Measurements from ENCODE around the gene FUBP3.

The FUBP3 gene

DNA sequence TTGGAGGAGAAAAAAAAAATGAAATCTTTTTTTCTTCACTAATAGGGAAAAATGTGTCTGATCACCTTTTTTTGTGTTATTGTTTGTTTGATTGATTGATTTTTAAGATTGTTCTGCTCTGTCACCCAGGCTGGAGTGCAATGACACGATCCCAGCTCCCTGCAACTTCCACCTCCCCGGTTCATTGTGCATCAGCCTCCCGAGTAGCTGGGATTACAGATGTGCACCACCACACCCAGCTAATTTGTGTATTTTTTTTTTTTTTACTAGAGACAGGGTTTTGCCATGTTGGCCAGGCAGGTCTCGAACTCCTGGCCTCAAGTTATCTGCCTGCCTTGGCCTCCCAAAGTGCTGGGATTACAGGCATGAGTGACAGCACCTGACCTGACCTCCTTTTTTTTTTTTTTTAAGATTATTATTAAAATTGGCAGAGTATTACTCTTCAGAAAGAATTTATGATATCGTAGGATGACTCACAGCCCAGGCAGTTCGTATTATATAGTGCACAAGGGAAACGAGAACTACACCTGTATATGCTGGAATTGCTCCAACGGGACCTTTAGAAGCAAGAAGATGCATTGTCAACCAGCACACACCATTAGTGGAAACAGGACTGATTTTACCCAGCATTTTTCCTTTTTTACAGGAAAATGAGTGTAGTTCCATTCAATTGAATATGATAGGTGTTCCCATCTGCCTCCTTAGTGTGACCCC is 27.7 kb downstream of the FUBP3 start:
- no peak for DNase-seq

DNA sequence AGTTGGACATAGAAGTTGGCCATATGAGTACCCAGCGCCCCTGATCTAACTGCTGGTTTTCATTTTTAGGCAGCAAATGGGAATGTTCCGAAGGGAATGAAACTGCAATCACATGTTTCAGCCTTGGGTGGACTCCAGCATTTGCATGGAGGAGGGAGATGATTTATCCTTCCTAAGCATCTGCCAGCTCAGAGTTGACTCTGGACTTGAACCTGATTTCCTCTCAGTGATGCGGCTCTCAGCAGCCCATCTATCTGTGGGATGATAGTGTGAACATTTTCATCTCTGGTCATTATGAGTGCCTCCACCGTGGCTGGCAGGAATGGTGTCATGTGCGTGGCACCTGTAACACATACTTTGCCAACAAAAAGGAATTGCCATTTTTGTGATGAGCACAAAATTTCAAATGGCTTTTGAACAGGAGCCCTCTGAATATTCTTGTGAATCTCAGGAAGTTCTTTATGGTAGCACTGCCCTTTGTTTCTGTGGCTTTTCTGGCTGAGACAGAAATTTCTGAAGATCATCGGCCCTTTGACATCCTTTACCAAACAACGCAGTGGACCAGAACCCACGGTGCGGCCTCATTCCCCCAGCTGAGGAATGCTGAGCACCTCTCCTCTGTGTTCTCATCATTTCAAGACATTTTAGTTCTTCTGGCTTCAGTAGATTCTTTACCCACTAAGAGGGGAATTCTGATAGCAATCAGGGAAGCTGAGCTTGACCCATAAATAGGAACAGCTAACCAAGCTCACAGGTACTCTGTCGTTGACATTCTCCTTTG is 28.5 kb downstream of the FUBP3 start:
- DNase-seq: peak in 1 of 51 donors; percentile 23

DNA sequence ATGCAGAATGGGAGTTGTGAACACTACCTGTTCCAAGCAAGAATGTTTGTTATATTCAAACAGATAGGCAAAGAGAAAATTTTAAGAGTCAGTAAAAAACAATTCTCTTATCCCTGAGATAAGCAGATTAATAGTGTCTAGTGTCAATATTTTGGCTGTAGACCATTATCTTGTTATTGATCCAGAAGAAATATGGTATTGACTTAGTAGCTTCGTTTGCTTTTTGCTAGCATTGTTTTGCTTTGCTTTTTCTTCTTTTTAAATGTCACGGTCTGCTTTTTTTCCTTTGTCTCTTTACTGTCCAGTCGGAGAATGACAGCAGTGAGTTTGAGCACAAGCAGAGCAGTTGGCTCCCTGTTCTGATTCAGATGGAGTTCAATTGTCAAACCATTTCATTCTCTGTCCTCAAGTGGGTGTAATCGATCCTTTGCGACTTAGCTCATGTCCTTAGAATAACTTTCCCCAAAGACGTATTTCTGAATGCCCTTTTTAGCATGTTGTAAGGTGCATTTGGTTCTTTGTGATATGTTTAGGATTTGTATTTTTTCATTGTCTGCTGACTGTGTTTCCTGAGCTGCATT is 29.3 kb downstream of the FUBP3 start:
- DNase-seq: no peak

GRCh38 chr9:130609163-130609562 is 29.8 kb downstream of the FUBP3 start:
- DNase-seq: no peak

GRCh38 chr9:130610862-130611707 is 31.7 kb downstream of the FUBP3 start:
- no peak for DNase-seq

DNA sequence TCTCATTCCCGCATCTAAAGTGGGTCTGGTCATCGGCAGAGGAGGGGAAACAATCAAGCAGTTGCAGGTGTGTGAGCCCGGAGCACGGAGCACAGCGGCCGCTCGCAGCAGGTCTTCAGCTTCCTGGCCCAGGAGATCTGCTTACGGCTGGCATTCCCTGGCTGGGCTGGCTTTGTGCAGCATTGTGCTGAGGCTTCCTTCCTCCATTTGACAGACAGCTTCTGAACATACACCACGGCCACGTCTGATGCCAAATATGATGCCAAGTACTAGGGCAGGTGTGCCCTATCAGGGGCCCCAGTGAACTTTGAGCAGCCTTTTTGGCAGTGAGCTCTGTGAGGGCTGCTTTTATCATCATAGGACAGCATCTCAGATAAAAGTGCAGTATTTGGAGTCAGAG is 37.1 kb downstream of the FUBP3 start:
- no peak for DNase-seq

GRCh38 chr9:130623466-130623865 is 44.1 kb downstream of the FUBP3 start:
- DNase-seq: no peak

- no peak for DNase-seq
These were observed 44.8 kb downstream of the FUBP3 start for GRCh38 chr9:130624154-130624553.

DNA sequence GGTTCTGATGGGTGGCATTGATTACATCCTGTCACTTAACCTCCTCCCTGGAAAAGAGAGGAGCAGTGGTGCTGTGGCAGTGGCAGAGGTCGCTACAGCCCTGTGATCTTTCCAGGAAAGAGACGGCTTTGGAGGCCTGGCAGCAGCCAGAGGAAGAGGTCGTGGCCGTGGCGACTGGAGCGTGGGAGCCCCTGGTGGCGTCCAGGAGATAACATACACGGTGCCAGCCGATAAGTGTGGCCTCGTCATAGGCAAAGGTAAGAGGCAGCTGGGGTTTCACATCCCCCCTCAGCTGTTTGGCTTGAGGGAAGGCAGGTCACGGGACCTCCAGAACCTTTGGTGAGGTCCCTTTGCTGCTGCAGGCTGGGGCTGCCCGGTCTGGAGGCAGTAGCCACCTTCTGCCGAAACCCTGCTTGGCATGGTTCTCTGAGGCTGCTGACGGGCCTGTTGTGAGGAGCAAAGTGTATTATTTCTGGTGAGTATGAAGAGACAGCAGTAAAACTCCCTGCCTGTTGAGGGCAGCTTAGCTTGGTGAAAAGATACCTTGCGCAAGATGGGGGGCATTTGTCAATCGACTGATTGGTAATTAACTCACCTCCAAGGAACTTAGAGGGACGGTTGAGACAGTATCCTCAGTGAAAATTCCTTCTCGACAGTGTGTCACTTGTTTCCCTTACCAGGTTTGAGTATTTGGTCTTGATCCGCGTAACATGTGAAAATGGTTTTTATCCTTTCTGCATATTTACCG is 47.0 kb downstream of the FUBP3 start:
- no peak for DNase-seq

- DNase-seq: peak in 17 of 51 donors; percentile 8 to 58 (median 31)
These were observed 47.7 kb downstream of the FUBP3 start for GRCh38 chr9:130627051-130627450.

DNA sequence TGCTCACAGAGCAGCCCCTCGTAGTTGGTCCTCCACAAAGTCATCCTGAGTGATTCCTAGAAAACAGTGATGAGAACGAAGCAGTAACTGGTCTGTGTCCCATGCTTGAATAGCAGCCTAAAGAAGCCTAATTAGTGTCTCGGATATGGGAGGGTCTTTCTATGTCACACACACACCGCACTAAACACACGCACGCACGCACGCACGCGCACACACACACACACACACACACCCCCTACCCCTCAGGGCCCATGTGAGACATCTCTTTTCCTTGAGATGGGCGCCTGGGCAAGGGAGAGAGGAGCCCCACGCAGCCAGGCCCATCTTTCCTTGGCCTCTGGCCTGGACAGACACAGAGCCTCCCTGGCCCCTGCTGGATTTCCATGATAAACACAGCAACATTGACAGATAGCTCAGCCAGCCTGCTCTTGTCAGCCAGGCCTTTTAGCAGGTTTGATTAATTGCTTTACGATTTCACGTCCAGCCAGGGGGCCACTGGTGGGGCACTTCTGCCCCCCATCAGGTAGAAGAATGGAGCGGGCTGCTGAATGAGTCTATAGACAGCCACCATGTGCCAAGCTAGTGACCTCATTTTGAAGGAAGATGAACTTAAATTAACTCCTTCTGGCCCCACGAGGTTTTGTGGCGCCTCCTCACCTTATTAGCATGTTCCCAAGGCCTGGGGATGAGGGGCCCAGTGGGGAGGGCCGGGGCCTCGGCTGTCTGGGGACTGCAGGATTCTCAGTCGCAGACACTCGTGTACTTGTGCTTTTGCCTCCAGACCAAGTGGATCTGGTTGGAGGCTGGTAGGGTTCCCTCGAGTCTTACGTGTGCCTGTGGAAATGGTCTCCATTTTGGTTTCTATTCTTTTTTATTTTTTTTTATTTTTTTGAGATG is 48.8 kb downstream of the FUBP3 start:
- no peak for DNase-seq

GRCh38 chr9:130629443-130630070 is 50.2 kb downstream of the FUBP3 start:
- peak in 17 of 51 donors; percentile 6 to 46 (median 25) for DNase-seq

- DNase-seq: no peak
These were observed 50.7 kb downstream of the FUBP3 start for GRCh38 chr9:130630071-130630450.

DNA sequence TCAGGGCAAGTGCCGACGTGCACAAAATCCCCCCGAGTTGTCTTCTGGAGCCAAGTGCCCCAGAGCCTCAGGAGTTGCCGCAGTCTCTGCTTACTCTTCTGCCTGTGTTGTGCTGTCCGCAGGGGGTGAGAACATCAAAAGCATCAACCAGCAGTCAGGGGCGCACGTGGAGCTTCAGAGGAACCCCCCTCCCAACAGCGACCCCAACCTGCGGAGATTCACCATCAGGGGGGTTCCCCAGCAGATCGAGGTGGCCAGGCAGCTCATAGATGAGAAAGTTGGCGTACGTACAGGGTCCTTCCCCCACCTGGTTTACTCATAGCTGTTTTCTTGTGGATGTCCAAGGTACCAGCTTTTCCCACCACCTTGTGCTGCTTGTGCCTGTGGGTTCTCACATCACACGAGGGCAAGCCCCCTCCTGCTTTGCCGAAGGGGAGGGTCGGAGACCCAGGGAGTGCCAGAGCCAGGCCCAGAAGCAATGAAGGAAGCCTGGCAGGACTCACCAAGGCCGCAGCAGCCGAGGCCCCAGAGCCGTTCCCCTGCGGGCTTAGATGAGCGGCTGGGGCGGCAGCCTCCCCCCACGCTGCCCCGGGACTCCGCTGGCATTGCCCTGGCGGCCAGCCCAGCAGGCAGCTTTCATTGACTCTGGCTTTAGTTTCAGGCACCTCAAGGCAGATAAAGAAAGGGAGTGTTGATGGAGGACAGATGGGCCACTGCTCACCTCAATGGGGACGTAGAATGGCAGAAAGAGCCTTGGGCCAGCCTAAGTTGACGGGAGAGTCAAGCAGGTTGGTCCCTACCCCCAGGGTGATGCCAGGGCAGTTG is 51.3 kb downstream of the FUBP3 start:
- DNase-seq: peak in 15 of 51 donors; percentile 1 to 56 (median 23)

- DNase-seq: no peak
These were observed 52.1 kb downstream of the FUBP3 start for GRCh38 chr9:130631331-130632080.

DNA sequence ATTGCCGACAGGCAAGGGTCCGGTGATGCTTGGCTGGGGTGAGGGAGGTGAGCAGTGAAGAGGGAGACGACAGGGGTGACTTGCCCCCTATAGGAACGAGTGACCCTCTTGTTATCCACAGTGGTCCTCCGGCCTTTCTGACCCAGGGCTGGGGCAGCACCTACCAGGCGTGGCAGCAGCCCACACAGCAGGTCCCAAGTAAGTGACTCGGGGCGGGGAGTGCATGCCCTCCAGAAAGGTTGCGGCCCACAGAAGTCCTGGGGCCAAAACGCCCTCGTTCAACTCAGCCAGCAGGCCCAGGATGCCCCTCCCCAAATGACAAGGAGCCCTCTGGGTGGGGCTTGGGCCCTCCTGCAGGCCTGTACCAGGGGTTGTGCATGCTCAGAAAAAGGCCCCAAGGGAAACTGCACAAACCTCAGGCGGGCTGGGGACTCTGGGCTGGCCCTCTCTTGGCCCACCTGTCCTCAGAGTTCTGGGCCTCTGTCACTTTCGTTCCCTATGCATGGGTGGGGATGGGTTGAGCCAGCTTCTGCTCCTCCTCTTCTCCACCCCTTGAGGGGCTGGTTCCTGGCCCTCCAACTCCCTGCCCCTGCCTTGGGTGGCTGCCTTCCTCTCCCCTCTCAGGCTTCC is 52.8 kb downstream of the FUBP3 start:
- DNase-seq: no peak

DNA sequence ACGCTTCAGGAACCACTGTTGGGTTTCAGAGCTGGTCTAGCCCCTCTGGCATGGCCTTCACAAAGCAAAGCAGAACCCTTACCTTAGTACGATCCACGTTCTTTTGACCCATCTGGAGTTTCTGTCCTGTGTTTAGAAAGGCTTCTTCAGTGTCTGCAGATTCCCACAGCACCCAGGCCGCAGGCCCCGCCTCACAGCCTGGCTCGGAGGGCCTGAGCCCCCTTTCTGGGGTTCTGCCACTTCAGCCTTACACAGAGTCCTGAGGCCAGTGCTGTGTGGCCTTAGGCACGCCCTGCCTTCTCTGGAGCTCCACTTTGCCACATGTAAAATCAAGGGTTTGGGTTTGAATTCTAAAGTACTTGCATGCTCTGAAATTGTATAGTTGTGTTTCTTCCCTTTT is 53.5 kb downstream of the FUBP3 start:
- DNase-seq: no peak

All from hypothalamus (tissue), 51 donors.